NK-92 treated with Interleukin-12 subunit alpha and Interleukin-12 subunit beta, amount 100 ng/mL, for 24 hours (cell line): ENCODE measurements around the gene ZDHHC16.
"Not testable (repeated sequence)": the region's sequence is repeated elsewhere in the genome, so short reads cannot be mapped to it uniquely, and the experiment has no call there.

Experiments
- DNase-seq: peaks from one replicate; lab custom pipeline; 2025; lab: John Stamatoyannopoulos, UW

Gene ZDHHC16

GRCh38 chr10:97434557-97434956 is 11.4 kb upstream of the ZDHHC16 start:
- DNase-seq, result no peak

- no peak for DNase-seq
These were observed 10.8 kb upstream of the ZDHHC16 start for GRCh38 chr10:97435211-97435610.

GRCh38 chr10:97442277-97442676 is 3.7 kb upstream of the ZDHHC16 start:
- no peak for DNase-seq

GRCh38 chr10:97444212-97444611 is 1.8 kb upstream of the ZDHHC16 start:
- DNase-seq, result no peak

- no peak for DNase-seq
These were observed 636 bp upstream of the ZDHHC16 start for GRCh38 chr10:97445357-97445721.

- no peak for DNase-seq
These were observed 4.9 kb downstream of the ZDHHC16 start for GRCh38 chr10:97450828-97451227.

- no peak for DNase-seq
These were observed 5.6 kb downstream of the ZDHHC16 start for GRCh38 chr10:97451605-97452004.

GRCh38 chr10:97452352-97452751 is 6.4 kb downstream of the ZDHHC16 start:
- DNase-seq, result no peak

GRCh38 chr10:97454330-97455036 is 8.5 kb downstream of the ZDHHC16 start:
- no peak for DNase-seq

- no peak for DNase-seq
These were observed 10.2 kb downstream of the ZDHHC16 start for GRCh38 chr10:97456034-97456685.

GRCh38 chr10:97456686-97457065 is 10.7 kb downstream of the ZDHHC16 start:
- no peak for DNase-seq

- DNase-seq, result no peak
These were observed 13.1 kb downstream of the ZDHHC16 start for GRCh38 chr10:97459111-97459510.

- no peak for DNase-seq
These were observed 14.0 kb downstream of the ZDHHC16 start for GRCh38 chr10:97459933-97460332.

- no peak for DNase-seq
These were observed 16.3 kb downstream of the ZDHHC16 start for GRCh38 chr10:97462309-97462708.

- no peak for DNase-seq
These were observed 17.6 kb downstream of the ZDHHC16 start for GRCh38 chr10:97463363-97464132.

GRCh38 chr10:97464226-97464625 is 18.3 kb downstream of the ZDHHC16 start:
- DNase-seq, result no peak

GRCh38 chr10:97465982-97466381 is 20.0 kb downstream of the ZDHHC16 start:
- DNase-seq, result no peak

GRCh38 chr10:97466755-97467154 is 20.8 kb downstream of the ZDHHC16 start:
- DNase-seq, result no peak

- DNase-seq, result no peak
These were observed 22.2 kb downstream of the ZDHHC16 start for GRCh38 chr10:97468162-97468561.

GRCh38 chr10:97468781-97469180 is 22.8 kb downstream of the ZDHHC16 start:
- not testable (repeated sequence) for DNase-seq

GRCh38 chr10:97474918-97475317 is 28.9 kb downstream of the ZDHHC16 start:
- no peak for DNase-seq

GRCh38 chr10:97475936-97476594 is 30.1 kb downstream of the ZDHHC16 start:
- DNase-seq, result no peak

- DNase-seq, result not testable (repeated sequence)
These were observed 33.4 kb downstream of the ZDHHC16 start for GRCh38 chr10:97479410-97479809.
